SU-DHL-6 (cell line): ENCODE data around the gene FAM136A.

ENCODE experiments used
- CTCF ChIP-seq: fragments of 200-600 bp; sonication (generic); IDR thresholded peaks from one replicate; pipeline ENCODE4 v1.5.1; 2017; ENCODE audit warnings: antibody characterized with exemption, mild to moderate bottlenecking, low read length, moderate library complexity; ENCODE audit not compliant: insufficient read depth, poor library complexity, severe bottlenecking
- EZH2phosphoT487 ChIP-seq: fragments of 200-600 bp; sonication (generic), shearing (Covaris generic); conservative IDR thresholded peaks from 2 replicates; pipeline ENCODE4 v1.6.1; 2018; ENCODE audit warnings: mild to moderate bottlenecking, antibody characterized with exemption, low read length, moderate library complexity, mixed read lengths

DNA sequence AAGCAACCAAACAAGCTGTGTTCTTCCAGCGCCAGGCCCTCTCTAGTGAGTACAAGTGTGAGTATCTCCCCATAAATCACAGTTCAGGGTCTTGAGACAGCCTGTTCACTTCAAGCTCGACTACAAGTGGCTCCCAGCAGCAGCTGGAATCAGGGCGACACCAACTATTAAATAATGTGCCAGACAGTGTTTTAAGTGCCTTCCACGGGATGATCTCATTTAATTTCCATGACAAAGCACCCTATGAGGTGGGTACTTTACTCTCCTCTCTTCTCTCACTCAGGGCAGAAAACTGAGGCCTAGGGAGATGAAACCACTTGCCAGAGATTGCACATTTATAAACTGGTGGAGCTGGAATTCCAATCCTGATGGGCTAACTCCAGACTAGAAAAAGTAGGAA is 2.6 kb upstream of the FAM136A start:
- TF ChIP-seq CTCF (no peak), EZH2phosphoT487 (no peak)
